ENCODE data around the gene CDC14C. TPM values are rescaled to one million over a fixed set of nuclear protein-coding genes. Genes with fewer than 3 reads are reported as not detected.

Gene CDC14C
- total and polyA plus RNA-seq, 2 donors (not counting 3 experiments of a cell fraction or from before 2014, with no cell fraction given): not detected

GRCh38 chr7:48959676-48960075, 35.3 kb downstream of the CDC14C start:
- no peaks in the 10 kb centered on the region for H3K79me2 ChIP-seq (ENCODE audit: control insufficient read depth, insufficient read depth, low read length)
- no peaks in the 10 kb centered on the region for H3K4me1 ChIP-seq (ENCODE audit: control insufficient read depth, extremely low read depth, insufficient read depth, low read length)
- no peaks in the 10 kb centered on the region for H3K36me3 ChIP-seq (ENCODE audit: control insufficient read depth in 2 of 2, extremely low read depth in 1 of 2, insufficient read depth in 2 of 2, low read length in 2 of 2)
- no peak overlapping the region for H3K27ac ChIP-seq (ENCODE audit: insufficient read depth, low read depth, low read length)
- dilution Hi-C loops (cut with MboI; ENCODE audit: extremely low pct_ligation_motif_present, low sequenced_read_pairs) (no loop called here), intact Hi-C loops (cut with micrococcal nuclease) (no loop called here)
- peaks cover 5% of the 10 kb centered on the region for H3K9me3 ChIP-seq (replicated peaks; ENCODE audit: control insufficient read depth, insufficient read depth, low read length)
- no peak overlapping the region for H2AFZ ChIP-seq (ENCODE audit: low read depth, low read length)
- BruUV-seq (replicated peaks): no TSS peak
- H3K9me1 ChIP-seq (replicated peaks; ENCODE audit: control insufficient read depth, extremely low read depth, insufficient read depth, low read length): no peaks in the 10 kb centered on the region
- H3K4me3 ChIP-seq (replicated peaks in 1 of 3; ENCODE audit: insufficient read depth in 1 of 3, low read depth in 1 of 3, low read length in 3 of 3): no peak overlapping the region
- no peaks in the 10 kb centered on the region for H4K20me1 ChIP-seq (replicated peaks; ENCODE audit: control insufficient read depth, extremely low read depth, insufficient read depth, low read length)
- no peak for FAIRE-seq
- TF ChIP-seq MAX (IDR thresholded peaks at IDR 0.05; ENCODE audit: insufficient read depth, insufficient read length) (no peak), FOS (IDR thresholded peaks at IDR 0.05; ENCODE audit: borderline replicate concordance, insufficient read depth, low read length) (no peak), POLR2A (IDR thresholded peaks at IDR 0.05; ENCODE audit: low read depth, low read length) (no peak)
- no peak for DNase-seq (ENCODE audit: low read depth, low spot score)
- H3K4me2 ChIP-seq (ENCODE audit: insufficient read depth, low read length): no peak overlapping the region
- no peak overlapping the region for H3K9ac ChIP-seq (replicated peaks; ENCODE audit: extremely low read depth, insufficient read depth, low read length)
- ChIA-PET POLR2A (no interaction called here), CTCF (no interaction called here)
- H3K27me3 ChIP-seq (ENCODE audit: control insufficient read depth in 2 of 2, insufficient read depth in 2 of 2, low read length in 2 of 2): no peaks in the 10 kb centered on the region

- Histone ChIP-seq H2AFZ (ENCODE audit: low read depth, low read length) (no peak overlapping the region), H4K20me1 (replicated peaks; ENCODE audit: control insufficient read depth, extremely low read depth, insufficient read depth, low read length) (no peaks in the 10 kb centered on the region), H3K27me3 (ENCODE audit: control insufficient read depth in 2 of 2, insufficient read depth in 2 of 2, low read length in 2 of 2) (no peaks in the 10 kb centered on the region), H3K9me3 (replicated peaks; ENCODE audit: control insufficient read depth, insufficient read depth, low read length) (peaks cover 3% of the 10 kb centered on the region), H3K36me3 (ENCODE audit: control insufficient read depth in 2 of 2, extremely low read depth in 1 of 2, insufficient read depth in 2 of 2, low read length in 2 of 2) (no peaks in the 10 kb centered on the region), H3K9ac (replicated peaks; ENCODE audit: extremely low read depth, insufficient read depth, low read length) (no peak overlapping the region), H3K9me1 (replicated peaks; ENCODE audit: control insufficient read depth, extremely low read depth, insufficient read depth, low read length) (no peaks in the 10 kb centered on the region), H3K27ac (ENCODE audit: insufficient read depth, low read depth, low read length) (no peak overlapping the region), H3K79me2 (ENCODE audit: control insufficient read depth, insufficient read depth, low read length) (no peaks in the 10 kb centered on the region), H3K4me2 (ENCODE audit: insufficient read depth, low read length) (no peak overlapping the region), H3K4me1 (ENCODE audit: control insufficient read depth, extremely low read depth, insufficient read depth, low read length) (no peaks in the 10 kb centered on the region), H3K4me3 (replicated peaks in 1 of 3; ENCODE audit: insufficient read depth in 1 of 3, low read depth in 1 of 3, low read length in 3 of 3) (no peak overlapping the region)
- FAIRE-seq: no peak
- CTCF ChIA-PET: interaction anchor here (0.6 kb wide), 1 partner anchor 19 kb away, joined by 3 read pairs; no protein-coding TSS in a partner anchor
- POLR2A ChIA-PET: no interaction called here
- intact Hi-C loops (cut with micrococcal nuclease) (no loop called here), dilution Hi-C loops (cut with MboI; ENCODE audit: extremely low pct_ligation_motif_present, low sequenced_read_pairs) (no loop called here)
- BruUV-seq (replicated peaks): no TSS peak
- TF ChIP-seq MYC (IDR thresholded peaks at IDR 0.05; ENCODE audit: low read depth, low read length) (no peak), POLR2A (IDR thresholded peaks at IDR 0.05; ENCODE audit: low read depth, low read length) (no peak), CTCF (IDR thresholded peaks at IDR 0.05; ENCODE audit: extremely low read depth in 1 of 2, insufficient read depth in 1 of 2, low read depth in 1 of 2, low read length in 2 of 2) (no peak), MAX (IDR thresholded peaks at IDR 0.05; ENCODE audit: insufficient read depth, insufficient read length) (no peak), JUN (IDR thresholded peaks at IDR 0.05; ENCODE audit: borderline replicate concordance, insufficient read depth, insufficient read length, low read depth) (no peak), GATA2 (IDR thresholded peaks at IDR 0.05; ENCODE audit: insufficient read depth, insufficient read length, low read depth, low read length) (no peak), FOS (IDR thresholded peaks at IDR 0.05; ENCODE audit: borderline replicate concordance, insufficient read depth, low read length) (no peak), EZH2 (IDR thresholded peaks at IDR 0.05; ENCODE audit: borderline replicate concordance, low read depth, low read length, severe bottlenecking) (no peak), POLR2AphosphoS5 (IDR thresholded peaks at IDR 0.05; ENCODE audit: insufficient read depth, low read depth, low read length) (no peak)
- DNase-seq (ENCODE audit: low read depth, low spot score): no peak
Observed at GRCh38 chr7:48962821-48963505, 38.6 kb downstream of the CDC14C start.

Measured in endothelial cell of umbilical vein (primary cell).